HG03025 (cell line): ENCODE results near the gene TUBG1.

Experiments used
- ATAC-seq: cut with Tn5 transposase; IDR thresholded peaks from one replicate; pipeline ENCODE4 v1.9.1; 2021; ENCODE audit warnings: mild to moderate bottlenecking, moderate library complexity; ENCODE audit not compliant: unreplicated experiment, low FRiP score

The TUBG1 gene

GRCh38 chr17:42578282-42578869 lies 31.1 kb upstream of the TUBG1 start:
- ATAC-seq, result peak; percentile 44

DNA sequence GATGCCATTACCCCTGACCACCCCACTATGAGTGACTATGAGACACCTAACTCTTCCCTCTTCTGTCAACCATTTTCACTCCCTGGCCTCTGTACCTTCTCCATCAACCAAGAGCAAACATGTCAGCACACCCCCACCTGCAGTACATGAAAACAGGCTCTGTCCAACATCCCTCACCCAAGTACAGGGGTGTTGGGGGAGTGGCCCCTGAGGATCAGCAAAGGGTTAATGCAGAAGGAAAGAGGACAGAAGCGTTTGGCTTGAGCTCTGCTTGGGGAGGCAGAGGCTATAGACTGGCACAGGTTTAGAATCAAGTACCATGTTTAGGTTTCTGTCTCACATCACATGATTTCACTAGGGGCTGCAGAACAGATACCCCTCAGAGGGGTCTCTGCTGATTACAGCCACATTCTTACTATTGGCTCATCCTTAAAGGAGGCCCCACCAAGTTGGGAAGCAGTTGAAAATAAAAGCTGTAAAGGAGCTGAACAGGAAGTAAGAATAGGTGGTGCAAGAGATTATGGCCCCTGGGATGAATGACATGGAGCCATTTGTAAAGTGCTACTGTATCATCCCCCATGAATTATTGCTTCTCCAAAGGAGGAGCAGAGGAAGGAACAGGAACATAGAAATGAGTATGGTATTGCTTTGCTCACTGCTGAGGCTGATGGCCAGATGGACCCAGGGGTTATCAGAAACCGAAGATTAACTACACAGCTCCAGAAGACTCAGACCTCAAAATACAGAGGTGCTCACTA lies 29.5 kb upstream of the TUBG1 start:
- no peak for ATAC-seq

DNA sequence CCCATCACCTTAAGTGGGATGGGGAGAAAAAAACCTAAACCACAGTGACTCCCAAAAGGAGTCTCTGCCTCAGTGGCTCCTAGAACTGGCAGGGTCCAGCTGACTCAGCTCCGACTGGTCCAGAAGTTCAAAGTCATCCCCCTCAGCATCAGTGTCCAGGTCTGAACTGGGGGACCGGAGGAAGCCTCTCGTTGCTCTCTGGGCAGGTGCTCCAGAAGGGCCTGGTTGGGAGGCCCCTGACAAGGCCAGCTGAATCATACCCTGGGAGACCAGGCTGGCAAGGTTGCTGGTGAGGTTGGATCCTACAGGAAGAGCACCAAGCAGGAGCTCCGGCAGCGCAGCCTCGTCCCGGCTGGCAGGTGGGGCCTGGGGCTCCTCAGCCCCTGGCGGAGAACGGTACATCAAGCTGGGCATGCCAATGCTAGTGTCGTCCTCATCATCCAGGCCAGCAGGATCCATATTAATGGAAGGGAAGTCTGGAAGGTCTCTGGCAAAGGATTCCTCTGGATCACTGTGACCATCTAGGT lies 27.7 kb upstream of the TUBG1 start:
- no peak for ATAC-seq

- ATAC-seq, result no peak
Observed at GRCh38 chr17:42584880-42585279, 24.6 kb upstream of the TUBG1 start.

GRCh38 chr17:42585353-42585752 lies 24.1 kb upstream of the TUBG1 start:
- ATAC-seq, result no peak

DNA sequence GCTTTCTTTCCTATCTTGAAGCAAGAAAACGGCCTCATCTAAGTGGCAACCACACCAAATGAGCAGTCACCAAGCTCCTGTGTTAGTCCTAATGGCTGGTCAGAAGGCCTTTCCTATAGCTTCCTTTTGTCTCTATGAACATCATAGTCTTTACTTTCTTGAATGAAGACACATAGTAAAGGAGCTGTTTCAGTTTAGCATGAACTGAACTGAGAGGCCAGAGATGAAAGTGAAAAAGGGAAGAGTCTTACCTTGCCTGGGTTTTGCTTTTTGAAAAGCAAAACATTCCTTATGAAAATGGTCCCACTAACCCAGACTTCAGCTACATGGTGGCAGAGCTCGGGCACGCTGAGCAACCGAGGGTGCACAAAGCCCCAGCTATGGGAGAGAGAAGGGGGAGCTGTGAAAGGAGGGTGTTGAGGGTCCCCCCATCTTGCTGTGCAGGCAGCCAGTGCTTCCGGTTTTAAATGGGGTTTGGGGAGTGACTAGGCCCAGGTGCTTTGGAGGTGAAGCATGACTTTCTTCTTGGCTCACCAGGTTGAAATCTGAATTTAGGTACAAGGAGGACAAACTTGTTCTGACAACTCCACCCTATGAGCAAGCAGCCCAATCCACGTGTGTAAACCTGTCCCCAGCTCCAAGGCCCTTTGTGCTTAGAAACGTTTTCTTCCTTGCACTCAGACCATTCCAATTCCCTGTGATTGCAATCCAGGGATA lies 22.8 kb upstream of the TUBG1 start:
- ATAC-seq, result no peak

DNA sequence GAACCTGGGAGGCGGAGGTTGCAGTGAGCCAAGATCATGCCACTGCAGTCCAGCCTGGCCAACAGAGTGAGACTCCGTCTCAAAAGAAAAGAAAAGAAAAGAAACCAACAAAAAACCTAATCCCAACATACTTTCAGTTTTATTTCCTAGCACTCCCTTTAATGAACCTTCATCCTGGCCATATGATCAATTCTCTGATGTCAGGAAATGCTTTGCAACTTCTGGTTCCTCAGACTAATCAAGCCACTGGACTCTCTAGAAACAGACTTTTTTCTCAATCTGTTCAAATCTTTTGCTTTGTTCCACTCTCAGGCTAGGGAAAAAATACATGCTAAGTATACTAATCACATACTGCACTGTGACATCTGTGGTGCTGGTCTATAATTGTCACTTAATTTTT lies 18.6 kb upstream of the TUBG1 start:
- no peak for ATAC-seq

DNA sequence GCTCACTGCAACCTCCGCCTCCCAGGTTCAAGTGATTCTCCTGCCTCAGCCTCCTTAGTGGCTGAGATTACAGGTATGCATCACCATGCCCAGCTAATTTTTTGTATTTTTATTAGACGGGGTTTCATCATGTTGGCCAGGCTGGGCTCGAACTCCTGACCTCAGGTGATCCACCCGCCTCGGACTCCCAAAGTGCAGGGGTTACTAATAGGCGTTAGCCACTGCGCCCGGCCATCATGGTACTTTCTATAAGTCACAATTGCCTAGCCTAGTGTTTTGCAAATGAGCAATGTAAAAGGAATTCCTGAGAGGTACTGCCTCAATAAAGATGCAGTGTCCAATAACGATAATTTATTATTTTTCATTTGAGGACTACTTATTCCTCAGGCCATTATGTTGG lies 18.1 kb upstream of the TUBG1 start:
- no peak for ATAC-seq

GRCh38 chr17:42596386-42596785 lies 13.1 kb upstream of the TUBG1 start:
- no peak for ATAC-seq

DNA sequence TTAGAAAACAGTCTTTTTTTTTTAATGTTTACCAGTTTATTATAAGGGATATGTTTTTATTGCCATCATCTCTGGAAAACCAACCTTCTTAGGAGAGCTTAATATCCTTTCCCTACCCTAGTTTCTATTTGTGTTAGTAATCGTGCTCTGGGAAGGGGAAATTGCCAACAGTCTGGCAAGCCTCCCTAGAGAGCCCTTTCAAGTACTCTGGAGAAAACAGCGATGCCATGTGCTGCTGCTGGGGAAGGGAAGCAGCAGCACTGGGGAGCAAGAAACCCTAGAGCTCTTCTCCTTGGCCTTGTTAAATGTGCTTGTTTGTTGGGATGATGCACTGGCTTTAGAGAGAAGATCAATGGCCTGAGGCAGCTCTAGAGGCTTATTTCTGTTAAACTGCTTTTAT lies 10.6 kb upstream of the TUBG1 start:
- ATAC-seq, result no peak

GRCh38 chr17:42603318-42603717 lies 6.2 kb upstream of the TUBG1 start:
- ATAC-seq, result no peak

DNA sequence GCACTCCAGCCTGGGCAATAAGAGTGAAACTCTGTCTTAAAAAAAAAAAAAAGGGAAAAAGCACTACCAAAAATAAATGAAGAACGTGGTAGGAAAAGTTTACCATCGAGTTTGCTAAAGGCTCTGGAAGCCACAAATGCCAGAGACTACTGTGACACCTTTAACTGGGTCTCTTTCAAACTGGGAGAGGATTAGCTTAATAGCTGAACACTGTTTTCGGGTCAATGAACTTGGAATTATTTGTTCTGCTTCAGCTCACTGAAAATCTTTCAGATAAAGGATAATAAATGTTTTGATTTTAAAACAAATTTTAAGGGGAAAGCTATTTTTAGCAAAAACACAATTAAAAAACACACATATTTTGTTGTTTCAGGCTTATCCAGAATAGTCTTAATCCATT lies 1.7 kb upstream of the TUBG1 start:
- no peak for ATAC-seq

GRCh38 chr17:42608305-42609181 lies 940 bp upstream of the TUBG1 start:
- ATAC-seq, result peak; percentile 32

- ATAC-seq, result peak; percentile 6
Observed at GRCh38 chr17:42609814-42610801, 625 bp downstream of the TUBG1 start.

- no peak for ATAC-seq
Observed at GRCh38 chr17:42612013-42612412, 2.5 kb downstream of the TUBG1 start.

DNA sequence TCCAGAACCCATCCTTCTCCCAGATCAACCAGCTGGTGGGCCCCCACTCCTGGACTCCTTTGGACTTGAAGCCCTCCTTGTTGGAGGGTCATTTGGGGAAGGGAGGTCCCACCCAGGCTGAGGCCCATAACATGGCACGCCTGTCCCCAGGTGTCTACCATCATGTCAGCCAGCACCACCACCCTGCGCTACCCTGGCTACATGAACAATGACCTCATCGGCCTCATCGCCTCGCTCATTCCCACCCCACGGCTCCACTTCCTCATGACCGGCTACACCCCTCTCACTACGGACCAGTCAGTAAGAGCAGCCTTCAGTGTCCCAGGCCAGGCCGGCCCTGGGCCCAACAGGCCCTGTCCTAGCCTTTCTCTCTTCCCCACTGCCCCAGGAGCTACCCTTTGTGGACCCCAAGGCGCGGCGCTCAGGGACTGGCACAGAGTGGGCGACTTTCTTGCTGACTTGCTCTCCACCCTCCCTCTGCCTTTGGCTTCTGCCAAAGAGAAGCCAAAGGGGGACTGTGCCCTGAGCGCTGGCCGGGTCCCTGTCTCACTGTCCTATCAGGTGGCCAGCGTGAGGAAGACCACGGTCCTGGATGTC lies 4.3 kb downstream of the TUBG1 start:
- no peak for ATAC-seq

DNA sequence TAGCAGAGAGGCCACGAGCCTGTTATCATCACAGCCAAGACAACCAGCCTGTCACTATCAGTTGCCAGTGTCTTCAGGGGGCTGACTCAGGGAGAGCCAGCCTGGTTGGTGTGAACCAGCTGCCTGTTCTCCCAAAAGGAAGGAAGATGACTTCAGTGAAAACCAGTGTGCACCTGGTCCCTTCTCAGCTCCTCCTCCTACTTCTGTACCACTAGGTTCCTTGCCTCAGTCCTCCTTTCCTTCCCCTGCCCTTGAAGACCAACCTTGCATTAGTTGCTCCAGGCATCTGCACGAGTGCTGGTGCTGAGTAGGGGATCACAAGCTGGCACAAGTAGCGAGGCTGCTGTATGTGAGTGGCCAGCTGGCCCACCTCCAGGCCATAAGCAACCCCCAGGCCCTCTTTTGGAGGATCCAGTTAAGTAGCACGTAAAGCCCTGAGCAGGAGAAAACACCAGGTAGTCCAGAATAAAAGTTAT lies 8.5 kb downstream of the TUBG1 start:
- ATAC-seq, result peak; percentile 11

DNA sequence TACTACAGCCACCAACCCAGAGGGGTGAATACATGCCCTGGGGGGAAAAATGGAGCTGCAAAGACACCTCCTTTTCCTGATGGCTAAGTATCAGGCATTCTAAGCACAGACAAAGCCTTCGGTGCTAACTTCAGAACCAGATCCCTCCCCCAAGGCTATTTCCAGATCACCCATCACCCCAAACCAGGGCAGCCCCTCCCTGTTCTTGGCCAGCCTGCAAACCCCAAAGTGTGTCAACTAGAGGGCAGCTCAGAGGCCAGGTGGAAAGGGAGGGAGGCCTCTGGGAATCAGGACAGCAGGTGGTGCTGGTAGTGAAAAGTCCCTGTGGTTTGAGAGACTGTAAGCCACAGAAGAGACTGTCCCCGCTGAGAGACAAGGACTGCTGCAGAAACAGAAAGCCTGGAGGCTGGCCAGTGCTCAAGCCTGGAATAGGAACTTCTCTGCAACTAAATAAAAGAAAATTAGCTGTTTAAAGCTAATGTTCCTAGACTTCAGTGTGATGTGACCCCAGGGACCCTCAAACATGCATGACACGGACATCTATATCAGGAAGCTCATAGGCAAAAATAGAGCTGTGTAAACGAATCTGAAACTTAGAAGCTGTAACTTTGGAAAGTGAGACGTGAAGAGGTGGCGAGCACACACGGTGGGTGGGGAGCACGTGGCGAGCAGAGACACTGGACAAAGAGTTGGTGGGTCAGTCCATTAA lies 9.1 kb downstream of the TUBG1 start:
- ATAC-seq, result peak; percentile 71
